Measurements from ENCODE around the gene IL37.

- TF ChIP-seq CTCF (IDR thresholded peaks at IDR 0.05; ENCODE audit: low read length) (peak; percentile 80), EZH2 (IDR thresholded peaks at IDR 0.05; ENCODE audit: borderline replicate concordance, low read length) (no peak)
Measured at GRCh38 chr2:112958428-112959108, 47.6 kb downstream of the IL37 start.

All from OCI-LY1 (cell line).